MM.1S (cell line): ENCODE results near the gene CYP17A1.

Experiments
- CTCF ChIP-seq: fragments of 300-600 bp; sonication (generic); IDR thresholded peaks from 2 replicates; pipeline ENCODE4 v1.5.1; 2016; ENCODE audit warnings: antibody characterized with exemption, low read length, mixed read lengths
- EZH2 ChIP-seq: fragments of 300-600 bp; sonication (generic); optimal IDR thresholded peaks from 2 replicates; pipeline ENCODE3; 2017; ENCODE audit warnings: low read depth, mild to moderate bottlenecking, antibody characterized with exemption, low read length, mixed read lengths
- EZH2phosphoT487 ChIP-seq: fragments of 300-600 bp; sonication (generic); IDR thresholded peaks from 2 replicates; pipeline ENCODE4 v1.6.1; 2018; ENCODE audit warnings: antibody characterized with exemption, low read length

- TF ChIP-seq CTCF (no peak), EZH2 (no peak), EZH2phosphoT487 (no peak)
Observed at GRCh38 chr10:102837230-102837721, at the start of gene CYP17A1.
